Kidney (tissue), 14 donors: ENCODE results near the gene TOM1. TPM values are rescaled to one million over a fixed set of nuclear protein-coding genes. Genes with fewer than 3 reads are reported as not detected.

Source experiments
- DNase-seq, 5 donors: peaks; one replicate each; pipeline ENCODE4 v3.0.0-alpha.2; 2013 to 2020
- FAIRE-seq: peaks from 2 replicates; lab custom pipeline; 2012; peaks lifted over from hg19 to GRCh38; lab: Jason Lieb, UNC
- H3K27ac ChIP-seq, 2 donors: one replicate each; pipeline ENCODE4 v1.7.0; 2013; ENCODE audit warnings: low read depth in 2 of 2, low read length in 2 of 2, inconsistent platforms in 1 of 2
- H3K27me3 ChIP-seq: one replicate; pipeline ENCODE4 v1.7.1; 2013; ENCODE audit warnings: low read length, inconsistent platforms; ENCODE audit not compliant: control insufficient read depth, insufficient read depth
- H3K36me3 ChIP-seq, 3 donors: one replicate each; pipeline versions ENCODE4 v1.7.0 to v1.7.1; 2013; ENCODE audit warnings: low read length in 3 of 3, control low read depth in 1 of 3, inconsistent platforms in 1 of 3; ENCODE audit not compliant: insufficient read depth in 3 of 3, control insufficient read depth in 2 of 3
- H3K4me1 ChIP-seq, 3 donors: one replicate each; pipeline versions ENCODE4 v1.7.0 to v1.7.1; 2013; ENCODE audit warnings: low read length in 3 of 3, inconsistent platforms in 1 of 3, low read depth in 1 of 3; ENCODE audit not compliant: control insufficient read depth in 2 of 3, insufficient read depth in 2 of 3
- H3K4me3 ChIP-seq, 3 donors: one replicate each; pipeline versions ENCODE4 v1.7.0 to v1.8.1; 2013; ENCODE audit warnings: low read length in 3 of 3, control low read depth in 1 of 3, inconsistent platforms in 1 of 3
- H3K9ac ChIP-seq, 3 donors: one replicate each; pipeline versions ENCODE4 v1.7.0 to v1.7.1; 2013; ENCODE audit warnings: low read length in 3 of 3, control low read depth in 1 of 3, inconsistent platforms in 1 of 3
- H3K9me3 ChIP-seq, 3 donors: one replicate each; pipeline versions ENCODE4 v1.7.0 to v1.7.1; 2013; ENCODE audit warnings: low read length in 3 of 3, control low read depth in 1 of 3, inconsistent platforms in 1 of 3; ENCODE audit not compliant: control insufficient read depth in 2 of 3, insufficient read depth in 1 of 3
- CTCF ChIP-seq: IDR thresholded peaks from 3 replicates; pipeline ENCODE4 v1.5.1; 2012; ENCODE audit warnings: mild to moderate bottlenecking, moderate library complexity, borderline replicate concordance; ENCODE audit not compliant: insufficient read depth; ENCODE audit errors: extremely low read depth
- intact Hi-C: fragments of 100-400 bp; cut with DNase I; formaldehyde crosslinking; loops from one replicate; pipeline ENCODE4 v1.11.1; 2022
- polyA plus RNA-seq: library from polyadenylated mRNA; stranded (reverse); fragments of 350-450 nt; fragmentation: Illumina TruSeq; extraction: RNeasy Lipid Tissue Mini Kit (QIAGEN cat#74804); gene quantifications from one replicate; pipeline ENCODE4 v1.2.3, GENCODE V29; 2014; ENCODE audit warnings: low read depth, low replicate concordance; ENCODE audit not compliant: insufficient read depth
- total RNA-seq: library from RNA; stranded (reverse); fragmentation: NEBNext Ultra II Directional; extraction: Animal tissue kit (Norgen Biotek cat#: 25700); gene quantifications from one replicate; pipeline ENCODE4 v1.2.1, GENCODE V29; 2021
- donor health status: control.
- donor health status: control.
- donor health status: control.
- donor health status: control.
- donor health status: control.
- donor health status: DM: yes; HTN: yes; CAD: no.
- donor health status: Normal renal cell carcinoma (clear cell type).

TOM1 gene
- total and polyA plus RNA-seq, 2 donors from 2014 or later, result 67.0 to 68.2 TPM

GRCh38 chr22:35380537-35381423 lies 81.1 kb downstream of the TOM1 start, which contains the start of gene HMOX1:
HMOX1 (plus strand) TSS chr22:35381096; CDS start chr22:35381174, 78 bp downstream.
- peak within 1 kb of the TSS; percentile 0 to 88 (median 68) for H3K4me3 ChIP-seq
- intact Hi-C loops, result no loop called here
- FAIRE-seq, result no peak
- DNase-seq, result peak; percentile 83 to 97 (median 89)
- H3K9ac ChIP-seq, result peak within 1 kb of the TSS in 2 of 3 donors; percentile 45 to 64
- H3K27me3 ChIP-seq, result no peaks in the 10 kb centered on the region
- peaks cover 3 to 16% (median 10%) of the 10 kb centered on the region in 3 donors for H3K4me1 ChIP-seq
- H3K27ac ChIP-seq, result peak within 1 kb of the TSS; percentile 79 to 83
- H3K36me3 ChIP-seq, result peaks cover 0 to 6% (median 0%) of the 10 kb centered on the region in 3 donors
- H3K9me3 ChIP-seq, result no peaks in the 10 kb centered on the region
- TF ChIP-seq CTCF, result peak; percentile 17

- Histone ChIP-seq H3K9ac (peak overlapping the region in 2 of 3 donors; percentile 45 to 64), H3K36me3 (peaks cover 0 to 6% (median 0%) of the 10 kb centered on the region in 3 donors), H3K9me3 (no peaks in the 10 kb centered on the region), H3K27ac (peak overlapping the region; percentile 54 to 79), H3K27me3 (no peaks in the 10 kb centered on the region), H3K4me3 (peak overlapping the region; percentile 0 to 88 (median 68)), H3K4me1 (peaks cover 2 to 14% (median 9%) of the 10 kb centered on the region in 3 donors)
- no peak for TF ChIP-seq CTCF
- intact Hi-C loops, result no loop called here
- FAIRE-seq, result no peak
- no peak for DNase-seq
These were observed 81.8 kb downstream of the TOM1 start for GRCh38 chr22:35381424-35382009.

GRCh38 chr22:35383679-35384071 lies 84.0 kb downstream of the TOM1 start:
- no peak for TF ChIP-seq CTCF
- Histone ChIP-seq H3K4me1 (peaks cover 0 to 11% (median 6%) of the 10 kb centered on the region in 3 donors), H3K27ac (peak overlapping the region in 1 of 2 donors; percentile 73), H3K9ac (no peak overlapping the region), H3K9me3 (no peaks in the 10 kb centered on the region), H3K27me3 (no peaks in the 10 kb centered on the region), H3K4me3 (peak overlapping the region in 2 of 3 donors; percentile 82 to 88), H3K36me3 (peaks cover 0 to 9% (median 0%) of the 10 kb centered on the region in 3 donors)
- DNase-seq, result no peak
- no peak for FAIRE-seq
- intact Hi-C loops, result no loop called here
